IMR-90 (cell line): ENCODE results near the gene DTHD1. TPM values are rescaled to one million over a fixed set of nuclear protein-coding genes. Genes with fewer than 3 reads are reported as not detected.

Experiments
- ATAC-seq: fragments of 200-7000 bp; cut with Tn5 transposase; 2 replicates; pipeline ENCODE4 v1.9.1; 2020; ENCODE audit warnings: low read depth, mild to moderate bottlenecking, moderate library complexity
- BruUV-seq: library from RNA; stranded (reverse); fragments of 400-500 nt; replicated peaks from 2 replicates; lab custom pipeline; 2021; lab: Mats Ljungman, UMichigan
- CTCF ChIA-PET: fragments of 300-600 bp; formaldehyde crosslinking; extraction: SDS; loops from one replicate; lab custom pipeline; 2021; ENCODE audit warnings: antibody characterized with exemption; lab: Yijun Ruan, JAX
- POLR2A ChIA-PET: fragments of 300-600 bp; sonication (Branson Sonifier 250); formaldehyde crosslinking; loops from one replicate; lab custom pipeline; 2022; ENCODE audit warnings: antibody characterized with exemption; ENCODE audit not compliant: unreplicated experiment; lab: Charles Lee
- DNase-seq: peaks from one replicate; pipeline ENCODE4 v3.0.0; 2013
- H2AFZ ChIP-seq: replicated peaks from 2 replicates; pipeline ENCODE3; 2013; ENCODE audit warnings: low read length, mild to moderate bottlenecking; ENCODE audit not compliant: poor library complexity
- H2AK5ac ChIP-seq: 2 replicates; pipeline ENCODE4 v1.6.1; 2013; ENCODE audit warnings: low read depth, low read length, inconsistent platforms
- H2AK9ac ChIP-seq: replicated peaks from 2 replicates; pipeline ENCODE3; 2013; ENCODE audit warnings: mild to moderate bottlenecking, low read depth, low read length, moderate library complexity; ENCODE audit not compliant: poor library complexity
- H2BK120ac ChIP-seq: 2 replicates; pipeline ENCODE4 v1.6.1; 2013; ENCODE audit warnings: low read depth, low read length, inconsistent platforms
- H2BK15ac ChIP-seq: 3 replicates; pipeline ENCODE4 v1.6.1; 2013; ENCODE audit warnings: low read depth, low read length, inconsistent platforms
- H2BK20ac ChIP-seq: 2 replicates; pipeline ENCODE4 v1.6.1; 2013; ENCODE audit warnings: low read depth, mild to moderate bottlenecking, inconsistent platforms, low read length, moderate library complexity
- H2BK5ac ChIP-seq: 2 replicates; pipeline ENCODE4 v1.6.1; 2013; ENCODE audit warnings: mild to moderate bottlenecking, low read depth, low read length, inconsistent platforms; ENCODE audit not compliant: poor library complexity, severe bottlenecking
- H3K14ac ChIP-seq: replicated peaks from 2 replicates; pipeline ENCODE4 v1.6.1; 2013; ENCODE audit warnings: low read depth, low read length, inconsistent platforms
- H3K18ac ChIP-seq: 2 replicates; pipeline ENCODE4 v1.6.1; 2013; ENCODE audit warnings: low read depth, low read length, control low read depth
- H3K23ac ChIP-seq: 2 replicates; pipeline ENCODE4 v1.6.1; 2013; ENCODE audit warnings: low read depth, low read length, inconsistent platforms
- H3K27ac ChIP-seq: 2 replicates; pipeline ENCODE4 v1.5.1; 2013; ENCODE audit warnings: mild to moderate bottlenecking, control low read depth, low read length; ENCODE audit not compliant: insufficient read depth
- H3K27me3 ChIP-seq: 2 replicates; pipeline ENCODE4 v1.6.1; 2013; ENCODE audit warnings: low read length; ENCODE audit not compliant: control insufficient read depth, insufficient read depth
- H3K36me3 ChIP-seq: 2 replicates; pipeline ENCODE4 v1.6.1; 2013; ENCODE audit warnings: low read length, mixed read lengths; ENCODE audit not compliant: control insufficient read depth, insufficient read depth
- H3K4ac ChIP-seq: 2 replicates; pipeline ENCODE4 v1.6.1; 2013; ENCODE audit warnings: low read depth, low read length, inconsistent platforms
- H3K4me1 ChIP-seq: 2 replicates; pipeline ENCODE4 v1.6.1; 2013; ENCODE audit warnings: low read length, mixed read lengths; ENCODE audit not compliant: control insufficient read depth, insufficient read depth
- H3K4me2 ChIP-seq: 2 replicates; pipeline ENCODE4 v1.6.1; 2013; ENCODE audit warnings: low read depth, mild to moderate bottlenecking, control low read depth, low read length, moderate library complexity
- H3K4me3 ChIP-seq: 2 replicates; pipeline ENCODE4 v1.5.1; 2013; ENCODE audit warnings: low read depth, mild to moderate bottlenecking, control low read depth, low read length, moderate library complexity; ENCODE audit not compliant: insufficient read depth
- H3K56ac ChIP-seq: 2 replicates; pipeline ENCODE4 v1.6.1; 2013; ENCODE audit warnings: low read length, inconsistent platforms; ENCODE audit not compliant: insufficient read depth; ENCODE audit errors: extremely low read depth
- H3K79me1 ChIP-seq, 2 experiments: 2 replicates each; pipeline ENCODE4 v1.6.1; 2013; ENCODE audit warnings: low read length in 2 of 2, inconsistent platforms in 1 of 2, low read depth in 1 of 2
- H3K9ac ChIP-seq: 2 replicates; pipeline ENCODE4 v1.6.1; 2013; ENCODE audit warnings: low read depth, low read length, control low read depth
- H3K9me1 ChIP-seq: 2 replicates; pipeline ENCODE4 v1.6.1; 2013; ENCODE audit warnings: low read length, inconsistent platforms; ENCODE audit not compliant: insufficient read depth
- H3K9me3 ChIP-seq: 2 replicates; pipeline ENCODE4 v1.6.1; 2013; ENCODE audit warnings: low read length; ENCODE audit not compliant: control insufficient read depth, insufficient read depth
- H4K20me1 ChIP-seq: 2 replicates; pipeline ENCODE4 v1.6.1; 2013; ENCODE audit warnings: low read length, inconsistent platforms; ENCODE audit not compliant: insufficient read depth
- H4K5ac ChIP-seq: 2 replicates; pipeline ENCODE4 v1.6.1; 2013; ENCODE audit warnings: mild to moderate bottlenecking, low read depth, low read length, control low read depth
- H4K8ac ChIP-seq, 2 experiments: 2 replicates each; pipeline ENCODE4 v1.6.1; 2013; ENCODE audit warnings: low read depth in 2 of 2, low read length in 2 of 2, control low read depth in 1 of 2, inconsistent platforms in 1 of 2
- H4K91ac ChIP-seq: 2 replicates; pipeline ENCODE4 v1.6.1; 2013; ENCODE audit warnings: low read depth, low read length, inconsistent platforms; ENCODE audit not compliant: insufficient read depth
- MAZ ChIP-seq: IDR thresholded peaks from 2 replicates; pipeline ENCODE4 v1.6.1; 2012; ENCODE audit warnings: low read depth, mild to moderate bottlenecking, low read length, improper control_type of control experiment, moderate library complexity, borderline replicate concordance
- RFX5 ChIP-seq: IDR thresholded peaks from 2 replicates; pipeline ENCODE4 v1.8.0; 2012; ENCODE audit warnings: low read depth, mild to moderate bottlenecking, low read length, moderate library complexity
- dilution Hi-C: fragments of 300-500 bp; cut with HindIII; formaldehyde crosslinking; loops from one replicate; pipeline ENCODE4 v1.14.3; 2018; ENCODE audit warnings: low sequenced_read_pairs; ENCODE audit not compliant: unreplicated experiment
- in situ Hi-C: fragments of 300-500 bp; cut with MboI; formaldehyde crosslinking; loops from 3 replicates; pipeline ENCODE4 v1.14.3; 2019; ENCODE audit warnings: low sequenced_read_pairs, inconsistent platforms, mixed read lengths
- intact Hi-C: fragments of 100-400 bp; cut with micrococcal nuclease; formaldehyde crosslinking; loops from 2 replicates; pipeline ENCODE4 v1.10.0; 2022
- polyA plus RNA-seq, 3 experiments: library from polyadenylated mRNA; depleted of rRNA; stranded (reverse); fragments of >200 nt; gene quantifications; 2 replicates each; pipeline ENCODE4 v1.2.3, GENCODE V29; 2012; ENCODE audit warnings: low replicate concordance in 1 of 3
- total RNA-seq: library from RNA; depleted of rRNA; stranded (reverse); fragments of >200 nt; gene quantifications from 2 replicates; pipeline ENCODE4 v1.2.3, GENCODE V29; 2012

The DTHD1 gene
- total and polyA plus RNA-seq, 2 of the 4 experiments (the other 2 are of a cell fraction) = not detected

- Histone ChIP-seq H4K91ac (no peak overlapping the region), H3K18ac (no peak overlapping the region), H3K9me3 (peaks cover 2% of the 10 kb centered on the region; the same call in 1 of the 2 replicates), H2BK15ac (no peak overlapping the region), H2BK120ac (no peak overlapping the region), H3K27me3 (no peaks in the 10 kb centered on the region), H3K79me1 (no peaks in the 10 kb centered on the region), H3K9ac (no peak overlapping the region), H2BK20ac (no peak overlapping the region), H2AK5ac (no peak overlapping the region), H3K14ac (no peak overlapping the region), H3K4ac (no peak overlapping the region), H3K27ac (no peak overlapping the region), H3K56ac (no peak overlapping the region), H2AFZ (no peak overlapping the region), H3K36me3 (no peaks in the 10 kb centered on the region), H4K5ac (no peak overlapping the region), H2AK9ac (no peak overlapping the region), H3K9me1 (no peaks in the 10 kb centered on the region), H3K4me3 (no peak overlapping the region), H4K8ac (no peak overlapping the region), H4K20me1 (no peaks in the 10 kb centered on the region), H2BK5ac (no peak overlapping the region), H3K23ac (no peak overlapping the region), H3K4me1 (no peaks in the 10 kb centered on the region), H3K4me2 (no peak overlapping the region)
- ChIA-PET CTCF (no interaction called here), POLR2A (no interaction called here)
- BruUV-seq = no TSS peak
- in situ Hi-C loops (no loop called here), dilution Hi-C loops (no loop called here), intact Hi-C loops (no loop called here)
- ATAC-seq (no peak), DNase-seq (no peak)
- TF ChIP-seq RFX5 (no peak), MAZ (no peak)
These were observed 105.3 kb downstream of the DTHD1 start for GRCh38 chr4:36386691-36387090.
